Cardiac muscle cell (in vitro differentiated cells and primary cell): ENCODE results near the gene TRIM44. TPM values are rescaled to one million over a fixed set of nuclear protein-coding genes. Genes with fewer than 3 reads are reported as not detected.

Experiments
- DNase-seq, 2 donors: peaks; one replicate each; pipeline versions ENCODE4 v3.0.0 to v3.0.0-alpha.2; 2010 to 2017; ENCODE audit warnings: low read depth in 1 of 2, low spot score in 1 of 2
- H3K27ac ChIP-seq: fragments of 200-600 bp; sonication (generic); 2 replicates; pipeline ENCODE4 v1.5.1; 2016
- H3K27me3 ChIP-seq: fragments of 200-600 bp; sonication (generic); 2 replicates; pipeline ENCODE4 v1.6.0; 2016; ENCODE audit warnings: control low read depth
- H3K36me3 ChIP-seq: fragments of 200-600 bp; sonication (generic); 2 replicates; pipeline ENCODE4 v1.5.1; 2016; ENCODE audit warnings: control low read depth
- H3K4me1 ChIP-seq: fragments of 200-600 bp; sonication (generic); 2 replicates; pipeline ENCODE4 v1.8.1; 2017; ENCODE audit warnings: low read depth, mild to moderate bottlenecking, mixed run types
- H3K4me3 ChIP-seq: fragments of 200-600 bp; sonication (generic); 2 replicates; pipeline ENCODE4 v1.5.1; 2016; ENCODE audit warnings: mild to moderate bottlenecking
- H3K9me3 ChIP-seq: fragments of 200-600 bp; sonication (generic); 2 replicates; pipeline ENCODE4 v1.5.1; 2017; ENCODE audit warnings: low read depth, mild to moderate bottlenecking, control low read depth
- polyA plus RNA-seq: library from polyadenylated mRNA; unstranded; fragments of >200 nt; fragmentation: Nextera tagmentation; extraction: Ambion mirVana; gene quantifications from 2 replicates; pipeline ENCODE4 v1.2.1, GENCODE V29; 2016
- total RNA-seq: library from RNA; depleted of rRNA; stranded (reverse); fragments of >200 nt; gene quantifications from 2 replicates; pipeline ENCODE4 v1.2.3, GENCODE V29; 2016
- TF ChIP-seq, protein P1 (sequence below): IDR thresholded peaks from 2 replicates; pipeline ENCODE4 v1.5.1; 2012; ENCODE audit warnings: low read depth, mild to moderate bottlenecking, low read length

Gene TRIM44
- total and polyA plus RNA-seq, 2 experiments from 2014 or later: 19.2 to 45.7 TPM

DNA sequence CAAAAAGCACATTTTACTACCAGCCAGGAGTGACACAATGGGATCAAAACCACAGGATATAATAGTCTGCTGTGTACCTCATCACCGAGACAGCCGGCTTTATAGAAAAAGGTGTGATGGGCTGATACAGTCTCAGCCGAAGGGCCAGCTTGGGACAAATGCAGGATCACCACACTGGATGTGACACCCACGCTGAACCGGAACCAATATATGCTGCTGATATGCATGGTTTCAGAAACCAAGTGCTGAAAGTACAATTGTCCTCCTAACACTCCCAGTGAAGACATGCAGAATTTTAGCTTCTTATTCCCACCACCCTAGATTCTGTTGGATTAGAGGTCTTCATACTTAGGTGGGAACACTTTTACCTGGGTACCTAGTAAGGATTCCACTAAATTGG, 184.3 kb downstream of the TRIM44 start:
- Histone ChIP-seq H3K27me3 (peaks cover 4% of the 10 kb centered on the region), H3K9me3 (no peaks in the 10 kb centered on the region), H3K4me1 (no peaks in the 10 kb centered on the region), H3K36me3 (no peaks in the 10 kb centered on the region), H3K27ac (no peak overlapping the region), H3K4me3 (no peak overlapping the region)
- no peak for DNase-seq
- TF ChIP-seq, protein P1, sequence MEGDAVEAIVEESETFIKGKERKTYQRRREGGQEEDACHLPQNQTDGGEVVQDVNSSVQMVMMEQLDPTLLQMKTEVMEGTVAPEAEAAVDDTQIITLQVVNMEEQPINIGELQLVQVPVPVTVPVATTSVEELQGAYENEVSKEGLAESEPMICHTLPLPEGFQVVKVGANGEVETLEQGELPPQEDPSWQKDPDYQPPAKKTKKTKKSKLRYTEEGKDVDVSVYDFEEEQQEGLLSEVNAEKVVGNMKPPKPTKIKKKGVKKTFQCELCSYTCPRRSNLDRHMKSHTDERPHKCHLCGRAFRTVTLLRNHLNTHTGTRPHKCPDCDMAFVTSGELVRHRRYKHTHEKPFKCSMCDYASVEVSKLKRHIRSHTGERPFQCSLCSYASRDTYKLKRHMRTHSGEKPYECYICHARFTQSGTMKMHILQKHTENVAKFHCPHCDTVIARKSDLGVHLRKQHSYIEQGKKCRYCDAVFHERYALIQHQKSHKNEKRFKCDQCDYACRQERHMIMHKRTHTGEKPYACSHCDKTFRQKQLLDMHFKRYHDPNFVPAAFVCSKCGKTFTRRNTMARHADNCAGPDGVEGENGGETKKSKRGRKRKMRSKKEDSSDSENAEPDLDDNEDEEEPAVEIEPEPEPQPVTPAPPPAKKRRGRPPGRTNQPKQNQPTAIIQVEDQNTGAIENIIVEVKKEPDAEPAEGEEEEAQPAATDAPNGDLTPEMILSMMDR: no peak

DNA sequence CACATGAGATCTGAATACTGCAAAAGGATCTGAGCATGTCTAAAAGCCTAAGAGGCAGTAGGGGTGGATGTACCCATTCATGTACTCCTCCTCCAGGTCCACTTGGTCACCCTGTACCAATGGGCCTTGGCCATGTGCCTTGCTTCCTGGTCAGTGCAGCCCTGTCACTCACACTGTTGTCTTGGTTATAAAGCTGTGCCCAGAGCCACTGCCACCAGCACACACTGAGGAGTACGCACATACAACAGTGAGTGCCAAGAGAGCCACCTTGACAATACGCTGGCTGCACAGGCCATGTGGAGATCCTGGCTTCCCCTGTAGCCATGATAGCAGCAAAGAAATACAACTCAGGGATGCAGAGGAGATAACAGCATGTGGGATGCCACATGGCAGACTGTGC, 184.9 kb downstream of the TRIM44 start:
- TF ChIP-seq, protein P1: no peak
- H3K27ac ChIP-seq: no peak overlapping the region
- H3K27me3 ChIP-seq: peaks cover 4% of the 10 kb centered on the region
- no peak for DNase-seq
- H3K4me3 ChIP-seq: no peak overlapping the region
- no peaks in the 10 kb centered on the region for H3K36me3 ChIP-seq
- no peaks in the 10 kb centered on the region for H3K9me3 ChIP-seq
- H3K4me1 ChIP-seq: no peaks in the 10 kb centered on the region

DNA sequence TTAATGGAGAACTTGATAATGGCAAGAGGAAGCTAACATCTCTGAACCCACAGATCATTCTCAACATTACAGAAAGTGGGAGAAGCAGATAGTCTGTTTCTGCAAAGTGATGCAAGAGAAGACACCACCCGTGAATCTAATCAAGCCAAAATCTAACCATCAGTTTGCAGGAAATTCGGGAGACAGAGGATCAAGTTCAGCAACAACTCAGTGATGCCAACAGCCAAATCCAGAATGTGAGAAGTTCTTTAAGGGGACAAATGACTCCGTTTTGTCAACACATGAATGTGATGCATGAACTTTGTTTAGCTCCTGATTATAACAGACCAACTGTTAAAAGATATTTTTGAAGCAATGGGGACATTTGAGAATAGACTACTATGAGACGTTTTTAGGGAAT, 186.0 kb downstream of the TRIM44 start:
- H3K27me3 ChIP-seq: peaks cover 4% of the 10 kb centered on the region
- no peak overlapping the region for H3K27ac ChIP-seq
- no peaks in the 10 kb centered on the region for H3K9me3 ChIP-seq
- H3K4me1 ChIP-seq: no peaks in the 10 kb centered on the region
- H3K4me3 ChIP-seq: no peak overlapping the region
- no peaks in the 10 kb centered on the region for H3K36me3 ChIP-seq
- TF ChIP-seq, protein P1: no peak
- DNase-seq: no peak

DNA sequence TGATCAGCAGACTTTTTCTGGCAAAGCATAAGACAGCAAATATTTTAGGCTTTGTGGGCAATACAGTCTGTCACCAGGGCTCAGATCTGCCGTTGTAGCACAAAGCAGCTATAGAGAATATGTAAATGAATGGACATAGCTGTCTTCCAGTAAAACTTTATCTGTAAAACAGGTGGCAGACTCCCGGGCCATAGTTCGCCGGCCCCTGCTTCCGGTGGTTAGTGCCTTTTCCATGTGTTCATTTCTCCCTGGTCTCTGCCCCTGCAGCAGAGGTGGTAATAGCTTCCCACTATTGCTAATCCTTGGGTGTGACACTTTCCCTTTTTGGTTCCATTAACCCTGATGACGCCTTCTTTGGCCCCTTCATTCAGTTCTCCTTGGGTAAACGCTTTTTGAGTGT, 187.6 kb downstream of the TRIM44 start:
- Histone ChIP-seq H3K27ac (no peak overlapping the region), H3K4me3 (no peak overlapping the region), H3K4me1 (no peaks in the 10 kb centered on the region), H3K36me3 (no peaks in the 10 kb centered on the region), H3K27me3 (peaks cover 4% of the 10 kb centered on the region), H3K9me3 (no peaks in the 10 kb centered on the region)
- TF ChIP-seq, protein P1: no peak
- no peak for DNase-seq

DNA sequence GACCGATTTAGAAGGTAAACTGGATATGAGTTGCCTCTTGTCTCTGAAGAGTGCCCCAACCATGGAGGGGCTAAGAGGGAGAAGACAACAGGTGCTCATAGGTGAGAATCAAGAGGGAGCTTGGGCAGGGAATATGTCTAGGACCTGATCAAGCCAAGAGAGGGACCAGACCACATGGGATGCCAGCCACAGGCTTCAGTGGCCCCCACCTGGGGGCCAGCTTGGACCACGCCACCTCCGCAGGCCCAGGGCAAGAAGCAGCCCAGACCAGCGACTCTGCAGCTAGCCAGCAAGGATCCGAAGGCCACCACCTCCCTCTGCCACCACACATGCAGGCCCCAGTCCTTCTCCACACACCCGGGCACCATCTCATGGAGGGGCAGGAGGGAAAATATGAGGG, 188.8 kb downstream of the TRIM44 start:
- no peak for DNase-seq
- Histone ChIP-seq H3K4me3 (no peak overlapping the region), H3K27me3 (peaks cover 4% of the 10 kb centered on the region), H3K36me3 (no peaks in the 10 kb centered on the region), H3K9me3 (no peaks in the 10 kb centered on the region), H3K27ac (no peak overlapping the region), H3K4me1 (no peaks in the 10 kb centered on the region)
- TF ChIP-seq, protein P1: no peak

DNA sequence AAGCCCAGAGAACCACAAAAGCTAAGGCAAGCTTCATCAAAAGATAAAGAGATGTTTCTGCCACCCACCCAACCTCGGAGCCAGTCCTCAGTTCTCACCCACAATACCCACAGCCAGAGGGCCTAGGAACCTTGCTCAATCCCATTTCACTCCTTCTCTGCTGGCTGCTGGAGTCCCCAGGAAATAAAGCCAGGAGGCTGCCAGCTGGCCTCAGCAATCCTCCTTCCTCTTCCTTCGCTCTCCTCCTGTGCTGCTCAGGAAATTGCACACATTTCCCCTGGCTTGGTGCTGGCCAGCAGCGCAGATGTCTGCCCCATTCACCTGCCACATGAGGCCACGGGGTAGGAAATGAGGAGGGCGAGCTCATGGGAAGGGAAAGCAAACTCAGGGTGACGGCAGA, 189.5 kb downstream of the TRIM44 start:
- H3K27ac ChIP-seq: no peak overlapping the region
- no peaks in the 10 kb centered on the region for H3K9me3 ChIP-seq
- H3K27me3 ChIP-seq: peaks cover 2% of the 10 kb centered on the region
- peak in 1 of 2 donors; percentile 81 for DNase-seq
- no peaks in the 10 kb centered on the region for H3K4me1 ChIP-seq
- H3K4me3 ChIP-seq: no peak overlapping the region
- TF ChIP-seq, protein P1: peak; percentile 18
- H3K36me3 ChIP-seq: no peaks in the 10 kb centered on the region
